Measurements from ENCODE around the gene TTLL11. TPM values are rescaled to one million over a fixed set of nuclear protein-coding genes. Genes with fewer than 3 reads are reported as not detected.

Gene TTLL11
- 1 to 10 TPM; 2.6 to 3.3 TPM for total RNA-seq

- peaks cover 18% of the 10 kb centered on the region for H3K27me3 Mint-ChIP-seq (ENCODE audit: low read depth)
Measured at GRCh38 chr9:122092611-122093506, at the start of gene TTLL11. Gene TTLL11, minus strand, starts transcription at chr9:122093308. Its CDS starts 160 bp downstream, at chr9:122093148.

GRCh38 chr9:122141671-122142070 is 48.6 kb upstream of the TTLL11 start:
- H3K4me1 Mint-ChIP-seq (ENCODE audit: low read depth) = peaks cover 2% of the 10 kb centered on the region
- H3K4me3 Mint-ChIP-seq = no peak overlapping the region
- ChIA-PET POLR2A (no interaction called here), CTCF (no interaction called here)
- H3K27me3 Mint-ChIP-seq (ENCODE audit: low read depth) = no peaks in the 10 kb centered on the region
- no peaks in the 10 kb centered on the region for H3K9me3 Mint-ChIP-seq (ENCODE audit: insufficient read depth)
- ATAC-seq = no peak
- H3K27ac Mint-ChIP-seq = no peak overlapping the region
- DNase-seq = no peak
- peaks cover 19% of the 10 kb centered on the region for H3K36me3 Mint-ChIP-seq (ENCODE audit: low read depth)

More at GRCh38 chr9:122092611-122093506, at the start of gene TTLL11:
- no peaks in the 10 kb centered on the region for H3K9me3 Mint-ChIP-seq (ENCODE audit: insufficient read depth)
- DNase-seq (peak; percentile 97), ATAC-seq (peak; percentile 97)
- ChIA-PET POLR2A (interaction anchor here (0.6 to 1.4 kb wide), 3 partner anchors 14 to 594 kb away, joined by 3 read pairs; partner anchors contain the start of genes MRRF and RBM18), CTCF (interaction anchor here (0.9 to 7.1 kb wide), 3 partner anchors 30 to 409 kb away, joined by 3 to 254 read pairs (median 4); no protein-coding TSS in a partner anchor)
- H3K4me3 Mint-ChIP-seq = peak within 1 kb of the TSS; percentile 81
- H3K27ac Mint-ChIP-seq = peak within 1 kb of the TSS; percentile 64
- peaks cover 33% of the 10 kb centered on the region for H3K4me1 Mint-ChIP-seq (ENCODE audit: low read depth)
- no peaks in the 10 kb centered on the region for H3K36me3 Mint-ChIP-seq (ENCODE audit: low read depth)

GRCh38 chr9:122140368-122141193 is 47.5 kb upstream of the TTLL11 start:
- CTCF ChIA-PET = interaction anchor here (2.1 to 3.2 kb wide), 2 partner anchors 15 to 42 kb away, joined by 9 to 14 read pairs; no protein-coding TSS in a partner anchor
- DNase-seq = no peak

GRCh38 chr9:122138560-122139268 is 45.6 kb upstream of the TTLL11 start:
- Mint-ChIP-seq H3K27me3 (ENCODE audit: low read depth) (no peaks in the 10 kb centered on the region), H3K9me3 (ENCODE audit: insufficient read depth) (no peaks in the 10 kb centered on the region), H3K4me3 (no peak overlapping the region), H3K4me1 (ENCODE audit: low read depth) (peaks cover 2% of the 10 kb centered on the region), H3K27ac (no peak overlapping the region), H3K36me3 (ENCODE audit: low read depth) (peaks cover 7% of the 10 kb centered on the region)
- no peak for DNase-seq
- no peak for ATAC-seq
- CTCF ChIA-PET = interaction anchor here (2.1 to 3.2 kb wide), 2 partner anchors 13 to 40 kb away, joined by 9 to 14 read pairs; no protein-coding TSS in a partner anchor
- POLR2A ChIA-PET = no interaction called here

More at GRCh38 chr9:122140368-122141193, 47.5 kb upstream of the TTLL11 start:
- ATAC-seq = no peak
- H3K9me3 Mint-ChIP-seq (ENCODE audit: insufficient read depth) = no peaks in the 10 kb centered on the region
- POLR2A ChIA-PET = no interaction called here
- no peak overlapping the region for H3K4me3 Mint-ChIP-seq
- H3K27ac Mint-ChIP-seq = no peak overlapping the region
- H3K4me1 Mint-ChIP-seq (ENCODE audit: low read depth) = peaks cover 2% of the 10 kb centered on the region
- H3K27me3 Mint-ChIP-seq (ENCODE audit: low read depth) = no peaks in the 10 kb centered on the region
- H3K36me3 Mint-ChIP-seq (ENCODE audit: low read depth) = peaks cover 17% of the 10 kb centered on the region

- DNase-seq (no peak), ATAC-seq (no peak)
- no peaks in the 10 kb centered on the region for H3K9me3 Mint-ChIP-seq (ENCODE audit: insufficient read depth)
- no peak overlapping the region for H3K27ac Mint-ChIP-seq
- H3K4me1 Mint-ChIP-seq (ENCODE audit: low read depth) = no peaks in the 10 kb centered on the region
- no peaks in the 10 kb centered on the region for H3K36me3 Mint-ChIP-seq (ENCODE audit: low read depth)
- ChIA-PET CTCF (interaction anchor here (1.0 to 3.2 kb wide), 6 partner anchors 10 to 215 kb away, joined by 3 to 20 read pairs (median 4); no protein-coding TSS in a partner anchor), POLR2A (no interaction called here)
- no peak overlapping the region for H3K4me3 Mint-ChIP-seq
- H3K27me3 Mint-ChIP-seq (ENCODE audit: low read depth) = peaks cover 3% of the 10 kb centered on the region
Measured at GRCh38 chr9:122135529-122135859, 42.4 kb upstream of the TTLL11 start.

- DNase-seq (no peak), ATAC-seq (no peak)
- H3K27me3 Mint-ChIP-seq (ENCODE audit: low read depth) = peaks cover 3% of the 10 kb centered on the region
- H3K9me3 Mint-ChIP-seq (ENCODE audit: insufficient read depth) = no peaks in the 10 kb centered on the region
- ChIA-PET CTCF (interaction anchor here (1.0 to 3.2 kb wide), 8 partner anchors 10 to 216 kb away, joined by 3 to 20 read pairs (median 4); no protein-coding TSS in a partner anchor), POLR2A (no interaction called here)
- H3K4me3 Mint-ChIP-seq = no peak overlapping the region
- H3K4me1 Mint-ChIP-seq (ENCODE audit: low read depth) = no peaks in the 10 kb centered on the region
- no peak overlapping the region for H3K27ac Mint-ChIP-seq
- H3K36me3 Mint-ChIP-seq (ENCODE audit: low read depth) = no peaks in the 10 kb centered on the region
Measured at GRCh38 chr9:122134822-122135528, 41.9 kb upstream of the TTLL11 start.

GRCh38 chr9:122133984-122134535 is 41.0 kb upstream of the TTLL11 start:
- Mint-ChIP-seq H3K9me3 (ENCODE audit: insufficient read depth) (no peaks in the 10 kb centered on the region), H3K4me3 (no peak overlapping the region), H3K4me1 (ENCODE audit: low read depth) (no peaks in the 10 kb centered on the region), H3K36me3 (ENCODE audit: low read depth) (no peaks in the 10 kb centered on the region), H3K27me3 (ENCODE audit: low read depth) (peaks cover 3% of the 10 kb centered on the region), H3K27ac (no peak overlapping the region)
- no peak for ATAC-seq
- CTCF ChIA-PET = interaction anchor here (1.2 to 3.2 kb wide), 5 partner anchors 9 to 217 kb away, joined by 4 to 20 read pairs (median 10); no protein-coding TSS in a partner anchor
- POLR2A ChIA-PET = no interaction called here
- DNase-seq = no peak

- ATAC-seq (no peak), DNase-seq (no peak)
- ChIA-PET POLR2A (no interaction called here), CTCF (interaction anchor here (1.2 to 3.2 kb wide), 4 partner anchors 8 to 217 kb away, joined by 4 to 20 read pairs (median 11); no protein-coding TSS in a partner anchor)
- Mint-ChIP-seq H3K9me3 (ENCODE audit: insufficient read depth) (no peaks in the 10 kb centered on the region), H3K27ac (no peak overlapping the region), H3K4me3 (no peak overlapping the region), H3K4me1 (ENCODE audit: low read depth) (no peaks in the 10 kb centered on the region), H3K36me3 (ENCODE audit: low read depth) (no peaks in the 10 kb centered on the region), H3K27me3 (ENCODE audit: low read depth) (peaks cover 3% of the 10 kb centered on the region)
Measured at GRCh38 chr9:122133263-122133983, 40.3 kb upstream of the TTLL11 start.

GRCh38 chr9:122132539-122132938 is 39.4 kb upstream of the TTLL11 start:
- ATAC-seq (no peak), DNase-seq (no peak)
- ChIA-PET POLR2A (no interaction called here), CTCF (interaction anchor here (1.0 to 2.9 kb wide), 2 partner anchors 34 to 218 kb away, joined by 4 to 12 read pairs; no protein-coding TSS in a partner anchor)
- Mint-ChIP-seq H3K4me1 (ENCODE audit: low read depth) (peaks cover 2% of the 10 kb centered on the region), H3K27ac (no peak overlapping the region), H3K27me3 (ENCODE audit: low read depth) (peaks cover 4% of the 10 kb centered on the region), H3K9me3 (ENCODE audit: insufficient read depth) (no peaks in the 10 kb centered on the region), H3K4me3 (no peak overlapping the region), H3K36me3 (ENCODE audit: low read depth) (no peaks in the 10 kb centered on the region)

GRCh38 chr9:122131401-122132001 is 38.4 kb upstream of the TTLL11 start:
- ATAC-seq (no peak), DNase-seq (no peak)
- Mint-ChIP-seq H3K36me3 (ENCODE audit: low read depth) (no peaks in the 10 kb centered on the region), H3K9me3 (ENCODE audit: insufficient read depth) (no peaks in the 10 kb centered on the region), H3K4me1 (ENCODE audit: low read depth) (peaks cover 5% of the 10 kb centered on the region), H3K27me3 (ENCODE audit: low read depth) (peaks cover 12% of the 10 kb centered on the region), H3K4me3 (no peak overlapping the region), H3K27ac (no peak overlapping the region)
- ChIA-PET CTCF (interaction anchor here (1.0 kb wide), 1 partner anchor 33 kb away, joined by 4 read pairs; no protein-coding TSS in a partner anchor), POLR2A (interaction anchor here (0.6 kb wide), 1 partner anchor 215 kb away, joined by 3 read pairs; no protein-coding TSS in a partner anchor)
